Large intestine (tissue), 3 donors: ENCODE data around the gene RIPK4. TPM values are rescaled to one million over a fixed set of nuclear protein-coding genes. Genes with fewer than 3 reads are reported as not detected.
A peak's percentile ranks its signal among the peaks of the same experiment; 100 is the strongest.

ENCODE experiments used
- DNase-seq, 2 donors: peaks; one replicate each; pipeline versions ENCODE4 v3.0.0 to v3.0.0-alpha.2; 2013
- H3K27ac ChIP-seq: one replicate; pipeline ENCODE4 v1.5.1; 2013; ENCODE audit warnings: low read length
- H3K27me3 ChIP-seq: 2 replicates; pipeline ENCODE4 v1.6.1; 2013; ENCODE audit warnings: low read length; ENCODE audit not compliant: control insufficient read depth, insufficient read depth
- H3K36me3 ChIP-seq: 2 replicates; pipeline ENCODE4 v1.6.1; 2013; ENCODE audit warnings: low read length; ENCODE audit not compliant: control insufficient read depth, insufficient read depth
- H3K4me1 ChIP-seq: one replicate; pipeline ENCODE4 v1.6.1; 2013; ENCODE audit warnings: low read length; ENCODE audit not compliant: control insufficient read depth, insufficient read depth
- H3K4me3 ChIP-seq: one replicate; pipeline ENCODE4 v1.5.1; 2013; ENCODE audit warnings: low read length
- H3K9me3 ChIP-seq: one replicate; pipeline ENCODE4 v1.6.1; 2013; ENCODE audit warnings: mild to moderate bottlenecking, low read depth, low read length, moderate library complexity; ENCODE audit not compliant: control insufficient read depth
- WGBS: methylation state at CpG from one replicate; pipeline ENCODE4 v1.1.5; 2013; ENCODE audit warnings: low lambda C conversion rate; ENCODE audit not compliant: insufficient coverage; 5-methylcytosine and 5-hydroxymethylcytosine counted together
- polyA plus RNA-seq: library from polyadenylated mRNA; unstranded; fragments of 120-200 nt; gene quantifications from one replicate; pipeline ENCODE4 v1.2.1, GENCODE V29; 2013

The RIPK4 gene
- polyA plus RNA-seq, 1 donor: 22.2 TPM

- Histone ChIP-seq H3K9me3 (no peaks in the 10 kb centered on the region), H3K27ac (peak overlapping the region; percentile 90), H3K36me3 (no peaks in the 10 kb centered on the region), H3K4me3 (peak overlapping the region; percentile 43), H3K4me1 (peaks cover 26% of the 10 kb centered on the region), H3K27me3 (peaks cover 38% of the 10 kb centered on the region)
- peak in 1 of 2 donors; percentile 65 for DNase-seq
- WGBS: 100% methylated on average over 1 of the region's 5 CpGs
These were observed 3.1 kb upstream of the RIPK4 start for GRCh38 chr21:41769933-41770332.

GRCh38 chr21:41769521-41769920 lies 2.7 kb upstream of the RIPK4 start:
- H3K27me3 ChIP-seq: peaks cover 37% of the 10 kb centered on the region
- no peaks in the 10 kb centered on the region for H3K9me3 ChIP-seq
- H3K27ac ChIP-seq: peak overlapping the region; percentile 90
- H3K4me1 ChIP-seq: peaks cover 26% of the 10 kb centered on the region
- H3K4me3 ChIP-seq: peak overlapping the region; percentile 43
- WGBS: no CpG with 5 or more reads among the region's 7 CpGs
- H3K36me3 ChIP-seq: no peaks in the 10 kb centered on the region
- DNase-seq: no peak

- Histone ChIP-seq H3K27ac (peak overlapping the region; percentile 90), H3K4me3 (peak overlapping the region; percentile 43), H3K36me3 (no peaks in the 10 kb centered on the region), H3K27me3 (peaks cover 39% of the 10 kb centered on the region), H3K4me1 (peaks cover 27% of the 10 kb centered on the region), H3K9me3 (no peaks in the 10 kb centered on the region)
- no peak for DNase-seq
- WGBS: no CpG with 5 or more reads among the region's 10 CpGs
These were observed 2.3 kb upstream of the RIPK4 start for GRCh38 chr21:41769111-41769510.

- WGBS: 10% methylated on average over 3 of the region's 17 CpGs
- H3K4me3 ChIP-seq: peak overlapping the region; percentile 70
- H3K27me3 ChIP-seq: peaks cover 43% of the 10 kb centered on the region
- peak; percentile 95 to 98 for DNase-seq
- peak overlapping the region; percentile 90 for H3K27ac ChIP-seq
- peaks cover 33% of the 10 kb centered on the region for H3K4me1 ChIP-seq
- no peaks in the 10 kb centered on the region for H3K9me3 ChIP-seq
- no peaks in the 10 kb centered on the region for H3K36me3 ChIP-seq
These were observed 1.7 kb upstream of the RIPK4 start for GRCh38 chr21:41768437-41769042.

GRCh38 chr21:41767606-41768436 lies 969 bp upstream of the RIPK4 start:
- Histone ChIP-seq H3K27me3 (peaks cover 50% of the 10 kb centered on the region), H3K27ac (peak overlapping the region; percentile 90), H3K36me3 (no peaks in the 10 kb centered on the region), H3K4me1 (peaks cover 40% of the 10 kb centered on the region), H3K4me3 (peak overlapping the region; percentile 70), H3K9me3 (no peaks in the 10 kb centered on the region)
- WGBS: 13% methylated on average over 4 of the region's 26 CpGs
- DNase-seq: peak in 1 of 2 donors; percentile 67

- Histone ChIP-seq H3K27ac (peak overlapping the region; percentile 91), H3K36me3 (no peaks in the 10 kb centered on the region), H3K4me3 (peak overlapping the region; percentile 70), H3K27me3 (peaks cover 64% of the 10 kb centered on the region), H3K9me3 (no peaks in the 10 kb centered on the region), H3K4me1 (peaks cover 55% of the 10 kb centered on the region)
- peak in 1 of 2 donors; percentile 46 for DNase-seq
- 7% methylated on average over 3 of the region's 88 CpGs for WGBS
These were observed 624 bp downstream of the RIPK4 start for GRCh38 chr21:41765973-41766882.

GRCh38 chr21:41765420-41765821 lies 1.4 kb downstream of the RIPK4 start:
- peaks cover 55% of the 10 kb centered on the region for H3K4me1 ChIP-seq
- H3K27ac ChIP-seq: peak overlapping the region; percentile 91
- no peaks in the 10 kb centered on the region for H3K36me3 ChIP-seq
- WGBS: 20% methylated on average over 1 of the region's 11 CpGs
- H3K4me3 ChIP-seq: peak overlapping the region; percentile 70
- peak in 1 of 2 donors; percentile 64 for DNase-seq
- peaks cover 65% of the 10 kb centered on the region for H3K27me3 ChIP-seq
- H3K9me3 ChIP-seq: no peaks in the 10 kb centered on the region

GRCh38 chr21:41764558-41765419 lies 2.1 kb downstream of the RIPK4 start:
- Histone ChIP-seq H3K4me3 (peak overlapping the region; percentile 70), H3K27ac (peak overlapping the region; percentile 91), H3K36me3 (no peaks in the 10 kb centered on the region), H3K9me3 (no peaks in the 10 kb centered on the region), H3K4me1 (peaks cover 53% of the 10 kb centered on the region), H3K27me3 (peaks cover 65% of the 10 kb centered on the region)
- peak; percentile 54 to 78 for DNase-seq
- no CpG with 5 or more reads among the region's 7 CpGs for WGBS

- peak overlapping the region; percentile 91 for H3K27ac ChIP-seq
- DNase-seq: no peak
- no peaks in the 10 kb centered on the region for H3K9me3 ChIP-seq
- peaks cover 49% of the 10 kb centered on the region for H3K4me1 ChIP-seq
- peaks cover 59% of the 10 kb centered on the region for H3K27me3 ChIP-seq
- H3K36me3 ChIP-seq: no peaks in the 10 kb centered on the region
- H3K4me3 ChIP-seq: peak overlapping the region; percentile 70
- WGBS: no CpG with 5 or more reads among the region's 8 CpGs
These were observed 2.9 kb downstream of the RIPK4 start for GRCh38 chr21:41763996-41764395.
